CMK (cell line): Measurements from ENCODE around the gene KCNQ2.
"Not testable (repeated sequence)": the region's sequence is repeated elsewhere in the genome, so short reads cannot be mapped to it uniquely, and the experiment has no call there.

Experiments
- DNase-seq: peaks from one replicate; pipeline ENCODE4 v3.0.0-alpha.2; 2010; ENCODE audit warnings: low read depth

Gene KCNQ2

DNA sequence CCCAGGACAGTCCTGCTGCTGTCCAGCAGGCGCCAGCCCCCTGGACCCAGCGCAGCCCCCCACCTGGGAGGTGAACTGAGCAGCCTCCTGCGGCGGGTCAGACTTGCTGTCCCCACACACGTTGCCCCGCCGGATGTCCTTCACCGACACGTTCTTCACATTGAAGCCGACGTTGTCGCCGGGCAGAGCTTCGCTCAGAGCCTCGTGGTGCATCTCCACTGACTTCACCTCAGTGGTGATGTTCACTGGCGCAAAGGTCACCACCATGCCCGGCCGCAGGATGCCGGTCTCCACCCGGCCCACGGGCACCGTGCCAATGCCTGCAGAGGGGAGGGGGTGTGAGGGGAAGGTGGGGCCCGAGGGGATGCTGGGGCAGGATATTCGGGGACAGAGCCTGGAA is 18.0 kb upstream of the KCNQ2 start:
- no peak for DNase-seq

DNA sequence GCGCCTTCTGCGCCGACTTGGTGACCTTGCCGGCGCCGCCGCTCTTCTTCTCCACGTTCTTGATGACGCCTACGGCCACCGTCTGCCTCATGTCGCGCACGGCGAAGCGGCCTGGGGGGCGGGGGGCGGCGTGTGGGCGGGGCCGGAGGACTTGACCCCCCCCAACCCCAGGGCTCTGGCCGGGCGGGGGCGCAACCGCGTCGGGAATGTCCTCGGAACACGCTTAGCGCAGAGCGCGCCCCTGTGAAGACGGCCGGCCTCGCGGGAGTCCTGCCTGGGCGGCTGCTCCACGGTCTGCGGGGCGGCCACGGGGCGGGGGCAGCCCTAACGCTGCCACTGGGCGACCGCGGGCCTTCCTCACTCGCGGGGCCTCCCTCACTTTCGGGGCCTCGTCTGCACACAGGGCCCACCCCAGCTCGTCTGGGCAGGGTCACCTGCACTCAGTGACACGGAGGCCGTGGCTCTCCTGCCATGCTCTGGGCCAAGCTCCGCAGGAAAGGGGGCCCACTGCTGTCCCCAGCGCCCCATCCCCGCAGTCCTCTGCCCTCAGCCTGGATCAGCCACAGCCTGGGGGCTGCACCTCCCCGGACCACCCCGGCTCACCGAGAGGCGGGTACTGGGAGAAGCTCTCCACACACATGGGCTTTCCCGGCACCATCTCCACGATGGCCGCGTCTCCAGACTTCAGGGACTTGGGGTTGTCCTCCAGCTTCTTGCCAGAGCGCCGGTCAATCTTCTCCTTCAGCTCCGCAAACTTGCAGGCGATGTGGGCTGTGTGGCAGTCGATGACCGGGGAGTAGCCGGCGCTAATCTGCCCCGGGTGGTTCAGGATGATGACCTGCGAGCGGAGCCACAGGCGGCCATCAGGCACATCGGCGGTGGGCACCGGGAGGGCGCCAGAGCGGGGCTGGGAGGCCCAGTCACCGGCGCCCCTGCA is 16.1 kb upstream of the KCNQ2 start:
- DNase-seq: no peak

DNA sequence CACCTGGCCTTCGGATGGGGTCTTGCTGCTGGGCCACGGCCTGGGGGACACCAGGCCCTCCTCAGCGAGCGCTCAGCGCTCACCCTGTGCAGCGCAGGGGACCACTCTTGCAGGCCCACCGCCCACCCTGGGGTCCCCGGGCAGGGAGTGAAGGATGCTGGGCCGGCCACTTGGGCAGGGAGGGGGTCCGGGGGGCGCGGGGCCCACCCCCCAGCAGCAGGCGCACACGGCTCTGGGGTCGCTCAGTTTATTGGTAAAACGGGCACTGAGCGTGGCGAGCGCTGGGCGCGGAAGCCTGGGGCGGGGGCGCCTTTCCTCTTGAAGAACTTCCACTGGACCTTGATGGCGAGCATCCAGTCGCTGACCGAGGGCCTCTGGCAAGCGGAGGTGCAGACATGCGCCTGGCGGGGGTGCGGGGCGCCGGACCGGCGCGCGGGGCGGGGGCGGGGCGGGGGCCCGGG is 15.4 kb upstream of the KCNQ2 start:
- no peak for DNase-seq

DNA sequence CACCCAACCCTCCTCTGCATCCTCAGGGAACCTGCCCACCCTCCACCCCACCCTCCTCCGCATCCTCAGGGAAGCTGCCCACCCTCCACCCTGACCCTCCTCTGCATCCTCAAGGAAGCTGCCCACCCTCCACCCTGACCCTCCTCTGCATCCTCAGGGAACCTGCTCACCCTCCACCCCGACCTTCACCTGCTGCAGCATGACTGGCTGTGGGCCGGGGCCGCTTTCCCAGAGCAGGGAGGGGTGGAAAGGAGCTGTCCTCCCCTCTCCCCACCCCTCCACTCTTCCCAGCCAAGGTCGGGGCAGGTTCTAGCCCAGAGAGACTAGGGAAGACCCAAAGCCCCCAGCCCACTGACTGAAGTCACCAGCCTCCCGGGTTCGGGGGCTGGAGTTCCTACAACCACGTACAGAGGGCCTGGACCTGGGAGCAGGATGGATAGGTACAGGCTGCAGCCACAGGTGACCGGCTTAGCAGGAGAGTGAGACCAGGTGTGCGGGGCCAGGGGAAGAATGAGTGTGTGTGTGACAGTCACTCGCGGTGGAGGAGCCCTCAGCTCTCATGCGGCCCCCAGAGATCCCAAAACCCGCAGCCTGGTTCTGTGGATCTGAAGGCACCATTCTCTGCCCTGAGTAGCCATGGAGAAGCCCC is 14.8 kb upstream of the KCNQ2 start:
- no peak for DNase-seq

DNA sequence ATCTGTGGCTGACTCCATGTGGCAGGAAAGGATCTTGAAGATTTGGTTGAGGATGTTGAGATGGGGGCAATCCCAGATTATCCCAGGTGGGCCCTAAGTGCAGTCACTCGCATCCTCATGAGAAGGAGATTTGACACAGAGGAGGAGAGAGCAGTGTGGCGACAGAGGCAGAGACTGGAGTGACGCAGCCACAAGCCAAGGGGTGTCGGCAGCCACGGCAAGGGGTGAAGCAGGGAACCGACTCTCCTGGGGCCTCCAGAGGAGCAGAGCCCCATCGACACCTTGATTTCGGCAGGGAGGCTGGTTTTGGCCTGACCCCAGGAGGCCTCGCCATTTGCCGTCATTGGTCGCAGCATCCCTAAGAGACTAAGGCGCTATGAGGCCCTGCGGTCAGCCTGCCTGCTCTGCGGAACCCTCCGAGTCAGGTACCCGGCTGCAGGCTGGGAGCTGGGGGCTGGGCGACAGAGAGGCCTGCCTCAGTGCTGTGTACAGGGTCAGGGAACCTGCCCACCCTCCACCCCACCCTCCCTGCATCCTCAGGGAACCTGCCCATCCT is 13.9 kb upstream of the KCNQ2 start:
- DNase-seq: no peak

DNA sequence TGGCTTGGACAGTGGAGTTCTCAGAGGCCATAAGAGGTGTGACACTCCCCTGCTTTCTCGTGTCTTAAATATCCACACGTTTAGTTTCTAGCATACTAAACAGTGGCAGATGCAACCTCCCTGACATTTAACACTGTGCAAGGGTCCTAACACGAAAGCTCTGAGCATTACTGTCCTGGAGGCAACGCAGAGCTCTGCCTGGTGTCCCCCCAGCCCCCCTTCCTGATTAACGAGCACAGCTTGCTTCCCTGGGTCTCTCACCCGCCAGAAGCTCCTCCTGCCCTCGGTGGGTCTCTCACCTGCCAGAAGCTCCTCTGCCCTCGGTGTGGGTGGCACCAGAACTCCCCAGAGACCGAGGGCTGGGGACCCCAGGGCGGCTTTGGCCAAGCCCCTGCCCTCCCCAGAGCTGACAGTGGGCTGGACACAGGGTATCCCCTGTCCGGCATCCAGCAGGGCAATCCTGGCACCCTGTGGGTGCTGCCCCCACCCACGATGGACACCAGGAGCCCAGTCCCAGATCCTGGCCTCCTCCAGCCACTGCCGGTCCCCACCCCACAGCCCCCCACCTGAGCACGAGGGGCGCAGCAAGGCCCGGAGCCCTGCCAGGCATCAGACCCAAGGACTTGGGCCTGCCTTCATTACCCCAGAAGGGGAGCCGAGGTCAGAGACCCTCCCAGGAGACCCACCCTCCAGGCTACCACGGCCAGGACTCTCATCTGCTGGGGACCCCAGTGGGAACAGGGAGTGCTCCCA is 12.4 kb upstream of the KCNQ2 start:
- no peak for DNase-seq

DNA sequence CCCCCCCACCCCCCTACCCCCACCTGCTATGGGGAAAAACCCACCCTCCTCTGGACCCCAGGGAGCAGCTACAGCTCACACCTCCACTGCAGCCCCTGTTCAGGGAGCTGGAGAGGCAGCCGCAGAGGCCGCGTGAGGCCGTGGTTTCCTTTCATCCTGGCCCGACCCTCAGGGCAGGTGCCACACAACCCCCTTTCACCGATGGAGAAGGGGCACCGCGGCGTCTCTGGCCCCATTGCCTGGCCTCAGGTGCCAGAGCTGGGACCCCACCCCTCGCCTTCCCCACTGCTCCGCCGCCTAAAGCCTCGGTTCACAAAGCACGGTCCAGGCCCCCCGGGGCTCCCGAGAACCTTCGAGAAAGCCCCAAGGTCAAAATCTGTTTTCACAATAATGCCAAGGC is 11.8 kb upstream of the KCNQ2 start:
- no peak for DNase-seq

DNA sequence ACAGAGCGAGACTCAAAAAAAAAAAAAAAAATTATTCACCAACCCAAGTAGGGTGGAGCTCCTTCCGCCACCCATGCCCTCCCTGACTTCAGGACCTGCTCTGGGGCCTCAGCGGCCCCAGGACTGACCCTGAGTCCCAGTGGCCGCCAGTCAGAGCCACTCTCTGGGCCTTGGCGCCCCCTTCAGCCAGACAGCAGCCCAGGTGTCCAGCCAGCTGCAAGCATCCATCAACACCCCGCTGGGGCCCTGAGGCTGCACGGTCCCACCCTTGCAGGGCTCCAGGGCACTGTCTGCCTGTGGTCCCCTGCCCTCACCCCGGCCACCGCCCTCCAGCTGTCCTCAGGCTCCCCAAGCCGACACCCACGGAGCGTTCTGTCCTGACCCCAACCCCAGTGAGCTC is 11.4 kb upstream of the KCNQ2 start:
- no peak for DNase-seq

DNA sequence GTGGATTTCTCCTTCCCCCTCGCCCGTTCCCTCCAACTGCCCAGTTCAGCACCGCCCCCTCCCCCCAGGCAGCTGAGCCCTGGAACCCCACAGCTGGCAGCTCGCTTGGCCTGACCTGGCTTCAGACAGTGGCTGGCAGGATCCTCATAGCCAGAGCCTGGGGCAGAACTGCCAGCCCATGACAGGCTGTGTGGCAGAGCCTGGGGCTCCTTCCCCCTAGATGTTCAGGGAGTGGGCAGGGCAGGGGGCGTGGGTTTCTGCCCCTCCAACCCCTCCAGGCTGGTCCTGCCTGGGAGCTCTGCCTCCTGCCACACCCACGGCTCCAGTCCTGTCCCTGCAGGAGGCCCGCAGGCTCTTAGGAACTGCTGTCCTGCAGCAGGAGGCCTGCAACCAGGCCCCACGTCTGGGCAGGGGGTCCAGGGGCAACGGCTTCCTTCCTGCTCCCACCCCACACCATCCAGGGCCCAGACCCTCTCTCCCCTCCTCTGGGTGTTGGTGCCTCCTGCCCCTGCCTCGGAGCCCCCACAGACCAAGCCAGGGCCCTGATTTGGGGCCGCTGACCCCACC is 9.6 kb upstream of the KCNQ2 start:
- no peak for DNase-seq

DNA sequence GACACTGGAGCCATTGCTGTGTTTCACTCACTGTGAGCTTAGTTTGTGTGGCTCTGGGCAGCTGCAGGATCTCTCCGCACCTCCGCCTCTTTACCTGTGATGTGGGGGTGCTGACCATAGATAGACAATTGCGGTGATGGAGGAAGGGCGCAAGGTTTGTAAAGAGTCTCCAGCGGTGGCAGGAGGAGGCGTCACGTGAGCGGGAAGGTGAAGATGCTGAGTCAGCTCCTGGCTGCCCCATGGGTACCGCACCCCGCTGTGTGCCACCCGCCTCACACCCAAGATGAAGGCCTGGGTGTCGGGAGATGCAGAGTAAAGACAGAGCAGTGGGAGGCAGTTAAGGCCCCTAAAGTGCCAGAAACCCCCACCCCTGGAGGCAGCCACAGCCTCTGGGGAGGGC is 9.0 kb upstream of the KCNQ2 start:
- DNase-seq: no peak

DNA sequence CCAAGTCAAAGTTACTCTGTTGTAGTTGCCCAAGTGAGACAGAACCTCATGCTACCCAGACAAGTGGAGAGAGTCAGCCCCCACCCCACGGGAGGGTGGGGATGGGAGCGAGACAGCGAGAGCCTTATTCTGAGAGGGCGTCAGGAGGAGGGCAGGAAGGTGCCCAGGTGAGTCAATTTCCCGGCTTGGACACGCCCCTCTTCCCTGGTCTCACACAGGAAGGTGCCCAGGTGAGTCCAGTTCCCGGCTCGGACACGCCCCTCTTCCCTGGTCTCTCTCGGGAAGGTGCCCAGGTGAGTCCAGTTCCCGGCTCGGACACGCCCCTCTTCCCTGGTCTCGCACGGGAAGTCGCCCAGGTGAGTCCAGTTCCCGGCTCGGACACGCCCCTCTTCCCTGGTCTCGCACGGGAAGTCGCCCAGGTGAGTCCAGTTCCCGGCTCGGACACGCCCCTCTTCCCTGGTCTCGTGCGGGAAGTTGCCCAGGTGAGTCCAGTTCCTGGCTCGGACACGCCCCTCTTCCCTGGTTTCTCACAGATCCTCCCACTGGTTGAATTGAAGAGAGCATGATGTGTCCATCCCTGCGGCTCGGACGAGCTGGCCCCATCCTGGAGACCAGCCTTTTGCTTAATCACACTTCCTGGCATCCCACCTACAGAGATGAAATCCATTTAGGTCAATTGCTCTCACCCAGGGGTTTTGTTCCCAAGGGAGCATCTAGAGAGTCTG is 7.4 kb upstream of the KCNQ2 start:
- not testable (repeated sequence) for DNase-seq

DNA sequence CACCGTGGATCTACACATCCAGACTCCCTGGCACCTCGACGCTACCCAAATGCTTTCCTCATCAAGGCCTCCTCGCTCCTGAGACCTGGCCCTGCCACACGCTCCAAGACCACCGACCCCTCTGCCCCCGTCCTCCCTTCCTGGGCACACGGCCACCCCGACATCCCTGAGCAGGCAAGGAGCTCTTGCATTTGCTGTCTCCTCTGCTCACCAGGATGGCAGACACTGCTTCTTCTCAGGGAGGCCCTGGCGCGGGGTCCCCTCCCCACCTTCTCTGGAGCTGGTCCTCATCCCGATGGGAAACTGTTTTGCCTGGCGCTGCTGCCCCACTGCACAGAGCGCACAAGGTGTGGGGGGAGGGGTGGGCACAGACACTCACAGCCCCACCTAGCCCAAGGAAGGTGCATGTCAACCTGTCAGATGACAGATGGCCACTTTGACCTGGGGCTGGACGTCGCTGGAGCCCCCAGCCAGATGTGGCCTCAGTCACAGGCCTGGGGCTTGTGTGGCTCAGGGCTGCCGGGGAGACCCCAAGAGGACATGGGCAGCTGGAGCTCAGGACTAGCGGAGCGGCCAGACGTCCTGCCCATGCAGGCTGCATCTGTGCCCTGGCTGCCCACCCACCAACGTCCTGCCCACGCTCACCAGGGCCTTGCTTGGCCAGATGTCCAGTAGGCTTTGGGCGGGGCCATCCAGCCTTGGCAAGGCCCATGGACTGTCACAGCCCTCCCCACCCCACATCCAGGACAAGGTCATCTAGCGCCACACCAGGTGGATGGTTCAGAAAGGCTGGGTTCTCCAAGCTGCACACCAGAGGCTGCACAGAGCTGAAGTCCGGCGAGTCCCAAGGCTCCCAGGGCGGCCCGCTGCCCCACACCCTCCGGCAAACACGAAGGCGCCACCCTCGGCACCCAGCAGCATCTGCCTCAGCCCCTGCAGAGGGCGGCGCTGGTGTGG is 6.2 kb upstream of the KCNQ2 start:
- DNase-seq: no peak

DNA sequence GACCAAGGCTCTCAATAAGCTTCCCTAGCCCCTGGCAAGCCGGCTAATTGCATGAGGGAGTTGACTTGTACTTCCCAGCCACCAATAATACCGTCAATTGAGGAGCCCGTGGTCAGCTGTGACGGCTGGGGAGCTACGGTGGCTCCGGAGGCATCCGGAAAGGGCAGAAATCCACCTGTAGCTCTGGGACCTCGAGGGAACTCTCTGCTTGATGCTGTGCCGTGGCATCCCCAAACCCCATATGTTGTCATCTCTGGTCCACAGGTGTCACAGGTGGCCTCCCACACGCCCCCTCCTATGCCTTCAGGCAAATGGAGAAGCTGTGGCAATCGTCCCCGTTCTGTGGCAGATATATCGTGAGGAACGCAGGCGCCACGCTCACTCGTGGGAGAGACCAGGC is 5.5 kb upstream of the KCNQ2 start:
- no peak for DNase-seq

DNA sequence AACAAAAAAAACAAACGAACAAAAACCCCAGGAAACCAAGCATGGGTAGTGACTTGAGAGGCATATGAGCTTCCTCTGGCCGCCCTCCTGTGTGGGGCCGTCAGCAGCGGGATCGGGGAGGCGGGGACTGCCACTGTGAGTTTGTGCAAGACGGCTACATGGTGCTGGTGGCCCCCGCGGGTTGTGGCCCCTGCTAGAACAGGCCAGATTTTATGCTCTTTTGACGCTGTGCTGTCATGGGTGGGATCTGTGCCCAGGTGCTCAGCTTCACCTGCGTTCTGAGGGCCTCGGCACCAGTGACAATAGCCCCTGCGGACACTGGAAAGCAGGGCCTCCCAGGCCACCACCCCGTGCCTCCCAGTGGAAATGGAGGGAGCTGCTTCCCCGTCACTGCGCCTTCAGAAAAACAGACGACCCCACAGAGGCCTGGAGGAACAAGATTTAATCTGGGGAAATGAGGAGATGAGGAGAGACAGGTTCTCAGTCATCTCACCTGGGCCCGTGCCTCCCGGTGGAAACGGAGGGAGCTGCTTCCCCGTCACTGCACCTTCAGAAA is 4.7 kb upstream of the KCNQ2 start:
- DNase-seq: no peak

DNA sequence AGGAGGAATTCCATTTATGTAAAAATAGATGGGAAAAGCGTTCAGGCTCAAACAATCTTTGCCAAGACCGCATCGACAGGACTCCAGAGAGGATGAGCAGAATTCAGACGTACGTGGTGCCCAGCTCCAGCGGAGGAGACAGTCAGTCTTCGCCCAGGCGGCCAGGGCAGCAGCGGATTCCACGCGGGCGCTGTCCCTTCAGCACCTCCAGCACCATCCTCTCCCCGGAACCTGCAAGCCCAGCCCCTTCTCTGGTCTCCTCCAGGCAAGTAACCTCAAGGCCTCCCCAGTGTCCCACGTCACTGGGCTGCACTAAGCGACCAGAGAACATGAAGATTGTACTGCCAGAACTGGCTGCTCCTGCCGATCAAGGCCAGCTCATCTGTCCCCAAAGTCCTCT is 2.8 kb upstream of the KCNQ2 start:
- no peak for DNase-seq

DNA sequence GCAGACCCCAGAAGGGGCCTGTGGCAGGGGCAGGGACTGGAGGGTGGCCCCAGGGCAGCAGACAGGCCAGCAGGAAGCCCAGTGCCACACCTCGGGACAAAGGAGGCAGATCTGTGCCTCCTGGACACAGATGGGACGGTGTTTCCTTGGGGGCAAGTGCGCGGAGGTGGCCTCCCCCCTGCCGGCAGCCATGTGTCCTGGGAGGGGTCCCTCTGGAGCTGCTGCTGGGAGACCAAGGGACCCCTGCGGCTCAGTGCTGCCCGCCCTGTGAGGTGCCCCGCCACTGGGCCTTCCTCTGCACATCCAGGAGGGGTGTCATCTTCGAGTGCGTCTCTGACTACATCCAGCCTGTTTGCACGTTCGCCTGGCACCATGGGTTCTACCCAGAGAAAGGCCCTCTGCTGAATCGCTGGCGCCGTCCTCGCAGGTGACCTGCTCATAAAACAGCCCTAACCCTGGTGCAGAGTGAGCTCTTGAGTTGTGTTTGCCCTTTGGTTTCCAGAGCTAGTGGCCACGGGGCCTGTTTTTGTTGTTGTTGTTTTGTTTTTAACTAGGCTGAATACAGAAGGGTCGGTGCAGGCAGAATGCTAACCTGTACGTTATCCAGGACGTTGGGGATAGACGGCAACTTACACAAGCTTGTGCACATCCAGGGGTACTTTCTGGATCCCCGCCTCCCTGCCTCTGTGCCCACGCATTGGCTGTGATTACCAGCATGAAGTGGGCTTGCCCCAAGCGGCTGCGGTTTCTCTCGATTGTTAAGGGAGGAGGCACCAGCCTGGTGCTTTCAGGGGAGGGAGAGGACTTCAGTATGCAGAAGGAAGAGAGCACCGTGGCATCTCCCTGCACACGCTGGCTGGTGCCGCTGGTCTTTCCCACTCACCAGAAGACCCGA is 1.3 kb upstream of the KCNQ2 start:
- no peak for DNase-seq

DNA sequence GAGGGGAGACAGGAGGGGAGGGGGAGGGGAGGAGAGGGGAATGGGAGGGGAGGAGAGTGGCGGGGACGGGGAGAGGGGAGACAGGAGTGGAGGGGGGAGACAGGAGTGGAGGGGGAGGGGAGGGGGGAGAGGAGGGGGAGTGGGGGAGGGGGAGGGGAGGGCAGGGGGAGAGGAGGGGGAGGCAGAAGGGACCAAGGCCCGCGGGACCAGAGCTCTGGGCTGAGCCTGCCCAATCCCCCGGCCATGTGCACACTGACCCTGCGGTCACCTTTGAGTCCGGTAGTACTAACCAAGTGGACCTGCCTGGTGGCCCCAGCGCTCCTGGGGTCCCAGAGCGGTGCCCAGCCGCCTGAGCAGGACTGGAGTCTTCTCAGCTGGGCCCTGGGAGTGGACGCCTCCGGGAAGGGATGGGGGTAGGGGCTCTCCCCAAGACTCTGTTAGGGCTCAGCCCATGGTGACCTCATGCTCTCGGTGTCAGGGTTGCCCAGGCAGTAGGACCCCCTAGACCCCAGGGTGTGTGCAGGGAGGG is 471 bp upstream of the KCNQ2 start:
- no peak for DNase-seq

DNA sequence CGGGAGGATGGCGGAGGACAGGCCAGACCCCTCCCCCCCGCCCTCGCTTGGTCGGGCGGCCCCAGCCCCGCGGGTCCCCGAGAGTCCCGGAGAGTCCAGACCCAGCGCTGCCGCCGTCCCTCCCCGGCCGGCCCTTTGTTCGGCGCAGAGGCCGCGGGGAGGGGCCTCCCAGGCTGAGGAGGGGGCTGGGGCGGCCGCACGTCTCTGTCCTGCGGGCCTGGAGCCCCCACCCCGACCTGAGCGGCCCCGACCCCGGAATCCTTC is 806 bp downstream of the KCNQ2 start:
- no peak for DNase-seq
